Lung (tissue), 12 donors: ENCODE measurements around the gene LIMS2. TPM values are rescaled to one million over a fixed set of nuclear protein-coding genes. Genes with fewer than 3 reads are reported as not detected.

Experiments
- ATAC-seq: fragments of 200-7000 bp; cut with Tn5 transposase; one replicate; pipeline ENCODE4 v1.9.1; 2020; ENCODE audit warnings: moderate number of reproducible peaks; ENCODE audit not compliant: insufficient read depth, low FRiP score
- DNase-seq, 3 donors: peaks; one replicate each; pipeline ENCODE4 v3.0.0-alpha.2; 2013 to 2017
- H3K27ac ChIP-seq, 2 donors: one replicate each; pipeline ENCODE4 v1.5.1; 2013; ENCODE audit warnings: mild to moderate bottlenecking in 2 of 2, moderate library complexity in 2 of 2, control low read depth in 1 of 2, inconsistent platforms in 1 of 2, low read depth in 1 of 2, low read length in 1 of 2
- H3K27me3 ChIP-seq, 3 donors: one replicate each; pipeline ENCODE4 v1.5.1; 2013; ENCODE audit warnings: low read length in 2 of 3; ENCODE audit not compliant: control insufficient read depth in 3 of 3, insufficient read depth in 3 of 3
- H3K36me3 ChIP-seq, 4 donors: one replicate each; pipeline ENCODE4 v1.5.1; 2013; ENCODE audit warnings: low read length in 4 of 4, mild to moderate bottlenecking in 1 of 4, moderate library complexity in 1 of 4; ENCODE audit not compliant: control insufficient read depth in 4 of 4, insufficient read depth in 4 of 4
- H3K4me1 ChIP-seq, 5 donors: one replicate each; pipeline ENCODE4 v1.5.1; 2013; ENCODE audit warnings: low read length in 5 of 5, mild to moderate bottlenecking in 2 of 5, moderate library complexity in 1 of 5; ENCODE audit not compliant: control insufficient read depth in 5 of 5, insufficient read depth in 5 of 5
- H3K4me3 ChIP-seq: one replicate; pipeline ENCODE4 v1.5.1; 2013; ENCODE audit warnings: mild to moderate bottlenecking, control low read depth, moderate library complexity
- H3K9ac ChIP-seq, 2 donors: one replicate each; pipeline ENCODE4 v1.5.1; 2013; ENCODE audit warnings: low read length in 2 of 2, control low read depth in 1 of 2; ENCODE audit not compliant: insufficient read depth in 1 of 2
- H3K9me3 ChIP-seq, 4 donors: one replicate each; pipeline ENCODE4 v1.5.1; 2013; ENCODE audit warnings: low read length in 3 of 4, mild to moderate bottlenecking in 1 of 4, moderate library complexity in 1 of 4; ENCODE audit not compliant: control insufficient read depth in 4 of 4, insufficient read depth in 3 of 4
- WGBS, 2 donors: extraction: QIAGEN DNeasy Blood & Tissue Kit; methylation state at CpG; one replicate each; pipeline ENCODE4 v1.1.7; 2013; 5-methylcytosine and 5-hydroxymethylcytosine counted together
- polyA plus RNA-seq, 2 donors: library from polyadenylated mRNA; stranded (reverse); fragments of 200-250 nt; gene quantifications; one replicate each; pipeline ENCODE4 v1.2.1, GENCODE V29; 2013
- total RNA-seq, 2 donors: library from RNA; depleted of rRNA in 1 of 2; stranded (reverse); fragments of >200 nt in 1 of 2; gene quantifications; one replicate each; pipeline ENCODE4 v1.2.1, GENCODE V29; 2014 to 2021
- TF ChIP-seq, protein P1 (sequence below): IDR thresholded peaks from 2 replicates; pipeline ENCODE4 v1.5.1; 2012; ENCODE audit warnings: mild to moderate bottlenecking; ENCODE audit errors: control extremely low read depth, extremely low read depth
- donor health status: control.
- donor health status: control.
- donor health status: Bipolar disorder and iron deficiency.
- donor health status: healthy.
- donor health status: DM: yes; HTN: yes; CAD: no.

Gene LIMS2
- total and polyA plus RNA-seq, 4 donors, result 22.2 to 138 (median 80.4) TPM

DNA sequence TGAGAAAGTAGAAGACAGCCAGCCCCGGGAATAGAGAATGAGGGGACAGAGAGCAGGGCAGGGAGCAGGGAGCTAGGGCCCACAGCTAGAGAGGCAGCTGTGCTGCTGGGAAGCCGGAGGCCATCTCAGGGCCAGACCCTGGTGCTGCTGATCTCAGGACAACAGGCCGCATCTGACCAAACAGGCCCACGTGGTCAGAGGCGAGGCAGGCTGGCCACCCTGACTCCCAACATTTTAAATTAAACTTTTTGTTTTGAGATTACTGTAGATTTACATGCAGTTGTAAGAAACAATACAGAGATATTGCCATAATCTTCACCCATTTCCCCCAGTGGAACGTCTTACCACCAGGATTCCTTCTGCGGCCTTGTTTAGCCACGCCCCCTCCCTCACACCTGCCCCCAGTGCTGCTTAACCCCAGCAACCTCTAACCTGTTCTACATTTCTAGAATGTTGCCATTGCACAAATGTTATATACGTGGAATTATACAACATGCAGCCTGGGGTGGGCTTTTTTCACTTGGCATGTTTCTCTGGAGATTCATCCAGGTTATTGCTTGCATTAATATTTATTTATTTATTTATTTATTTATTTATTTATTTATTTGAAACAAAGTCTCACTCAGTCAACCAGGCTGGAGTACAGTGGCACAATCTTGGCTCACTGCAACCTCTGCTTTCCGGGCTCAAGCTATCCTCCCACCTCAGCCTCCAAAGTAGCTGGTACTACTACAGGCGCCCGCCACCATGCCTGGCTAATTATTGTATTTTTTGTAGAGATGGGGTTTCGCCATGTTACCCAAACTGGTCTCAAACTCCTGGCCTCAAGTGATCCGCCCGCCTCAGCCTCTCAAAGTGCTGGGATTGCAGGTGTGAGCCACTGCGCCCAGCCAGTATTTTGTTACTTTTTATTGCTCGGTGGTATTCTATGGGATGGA is 78.0 kb downstream of the LIMS2 start:
- 89 to 92% methylated on average over 17 of the region's 17 CpGs for WGBS, 2 donors

DNA sequence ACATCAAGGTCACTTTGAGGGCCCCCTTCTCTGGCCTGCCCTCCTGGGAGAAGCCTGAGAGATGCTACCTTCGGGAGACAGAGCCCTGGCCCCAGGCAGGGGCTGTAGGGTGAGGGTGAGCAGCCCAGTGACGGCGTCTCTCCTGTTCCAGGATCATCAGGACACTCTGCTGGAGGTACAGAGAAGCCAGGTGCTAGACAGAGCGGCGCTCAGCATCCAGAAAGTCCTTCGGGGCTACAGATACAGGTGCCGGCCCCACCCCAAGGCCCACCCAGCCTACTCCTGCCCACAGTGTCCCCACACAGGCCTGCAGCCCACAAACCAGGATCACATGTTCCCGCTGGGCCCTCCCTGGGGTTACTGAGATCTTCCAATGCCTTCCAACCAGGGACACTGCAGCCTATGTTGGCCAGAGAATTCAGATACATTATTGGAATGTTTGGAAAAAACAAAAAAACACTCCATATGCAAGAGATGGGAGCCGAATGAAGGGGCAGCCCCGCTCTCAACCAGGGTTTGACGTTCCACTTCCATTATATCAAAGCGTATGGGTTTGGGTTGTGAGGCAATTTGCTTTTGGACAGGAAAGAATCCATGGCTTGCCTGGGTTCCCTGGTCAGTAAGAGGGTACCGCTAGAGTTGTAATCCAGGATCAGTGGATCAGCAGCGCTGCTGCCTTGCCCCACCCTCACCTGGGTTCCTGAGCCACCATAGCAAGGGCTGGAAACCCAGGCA is 78.9 kb downstream of the LIMS2 start:
- H3K9me3 ChIP-seq, result no peaks in the 10 kb centered on the region
- no peaks in the 10 kb centered on the region for H3K27me3 ChIP-seq
- no peaks in the 10 kb centered on the region for H3K36me3 ChIP-seq
- no peak for ATAC-seq
- no peak for DNase-seq
- TF ChIP-seq, protein P1, sequence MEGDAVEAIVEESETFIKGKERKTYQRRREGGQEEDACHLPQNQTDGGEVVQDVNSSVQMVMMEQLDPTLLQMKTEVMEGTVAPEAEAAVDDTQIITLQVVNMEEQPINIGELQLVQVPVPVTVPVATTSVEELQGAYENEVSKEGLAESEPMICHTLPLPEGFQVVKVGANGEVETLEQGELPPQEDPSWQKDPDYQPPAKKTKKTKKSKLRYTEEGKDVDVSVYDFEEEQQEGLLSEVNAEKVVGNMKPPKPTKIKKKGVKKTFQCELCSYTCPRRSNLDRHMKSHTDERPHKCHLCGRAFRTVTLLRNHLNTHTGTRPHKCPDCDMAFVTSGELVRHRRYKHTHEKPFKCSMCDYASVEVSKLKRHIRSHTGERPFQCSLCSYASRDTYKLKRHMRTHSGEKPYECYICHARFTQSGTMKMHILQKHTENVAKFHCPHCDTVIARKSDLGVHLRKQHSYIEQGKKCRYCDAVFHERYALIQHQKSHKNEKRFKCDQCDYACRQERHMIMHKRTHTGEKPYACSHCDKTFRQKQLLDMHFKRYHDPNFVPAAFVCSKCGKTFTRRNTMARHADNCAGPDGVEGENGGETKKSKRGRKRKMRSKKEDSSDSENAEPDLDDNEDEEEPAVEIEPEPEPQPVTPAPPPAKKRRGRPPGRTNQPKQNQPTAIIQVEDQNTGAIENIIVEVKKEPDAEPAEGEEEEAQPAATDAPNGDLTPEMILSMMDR, result no peak
- H3K4me3 ChIP-seq, result no peak overlapping the region
- H3K27ac ChIP-seq, result no peak overlapping the region
- no peak overlapping the region for H3K9ac ChIP-seq
- 97% methylated on average over 14 of the region's 14 CpGs for WGBS, 2 donors
- H3K4me1 ChIP-seq, result no peaks in the 10 kb centered on the region

More for the DNA sequence above, 78.0 kb downstream of the LIMS2 start:
- Histone ChIP-seq H3K9ac (no peak overlapping the region), H3K4me1 (no peaks in the 10 kb centered on the region), H3K9me3 (no peaks in the 10 kb centered on the region), H3K4me3 (no peak overlapping the region), H3K36me3 (no peaks in the 10 kb centered on the region), H3K27ac (no peak overlapping the region), H3K27me3 (no peaks in the 10 kb centered on the region)
- TF ChIP-seq, protein P1, result no peak
- ATAC-seq (no peak), DNase-seq (no peak)

DNA sequence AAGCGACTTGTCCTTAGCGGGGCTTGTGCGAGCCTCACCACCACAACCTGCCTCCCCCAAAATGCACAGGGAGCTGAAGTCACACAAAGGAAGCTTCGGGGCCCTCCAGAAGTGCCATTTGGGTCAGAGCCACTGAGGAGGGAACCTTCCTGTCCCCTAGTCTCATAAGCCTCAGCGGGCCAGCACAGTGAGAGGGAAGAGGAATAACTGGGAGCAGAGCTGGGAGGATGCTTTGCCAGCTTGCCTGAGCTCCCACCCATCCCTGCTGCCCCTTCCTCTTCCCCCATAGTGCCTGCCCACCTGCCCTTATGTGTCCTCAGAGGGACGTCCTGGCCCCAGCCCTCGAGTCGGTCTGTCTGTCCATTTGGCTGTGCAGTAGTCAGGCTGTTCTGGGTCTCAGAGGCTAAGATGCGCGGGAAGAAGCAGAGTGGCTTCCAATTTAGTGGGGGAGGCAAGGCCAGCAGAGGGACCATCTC is 81.2 kb downstream of the LIMS2 start:
- Histone ChIP-seq H3K4me1 (no peaks in the 10 kb centered on the region), H3K27me3 (no peaks in the 10 kb centered on the region), H3K9ac (no peak overlapping the region), H3K27ac (no peak overlapping the region), H3K4me3 (no peak overlapping the region), H3K9me3 (no peaks in the 10 kb centered on the region), H3K36me3 (no peaks in the 10 kb centered on the region)
- no peak for ATAC-seq
- no peak for DNase-seq
- WGBS, 2 donors, result 92 to 95% methylated on average over 10 of the region's 10 CpGs
- TF ChIP-seq, protein P1, result no peak
